HG03378 (cell line): ENCODE data around the gene FAM111B.
A peak's percentile ranks its signal among the peaks of the same experiment; 100 is the strongest.

Experiments
- ATAC-seq: cut with Tn5 transposase; IDR thresholded peaks from one replicate; pipeline ENCODE4 v1.9.1; 2021; ENCODE audit warnings: mild to moderate bottlenecking, moderate library complexity; ENCODE audit not compliant: unreplicated experiment

Gene FAM111B

DNA sequence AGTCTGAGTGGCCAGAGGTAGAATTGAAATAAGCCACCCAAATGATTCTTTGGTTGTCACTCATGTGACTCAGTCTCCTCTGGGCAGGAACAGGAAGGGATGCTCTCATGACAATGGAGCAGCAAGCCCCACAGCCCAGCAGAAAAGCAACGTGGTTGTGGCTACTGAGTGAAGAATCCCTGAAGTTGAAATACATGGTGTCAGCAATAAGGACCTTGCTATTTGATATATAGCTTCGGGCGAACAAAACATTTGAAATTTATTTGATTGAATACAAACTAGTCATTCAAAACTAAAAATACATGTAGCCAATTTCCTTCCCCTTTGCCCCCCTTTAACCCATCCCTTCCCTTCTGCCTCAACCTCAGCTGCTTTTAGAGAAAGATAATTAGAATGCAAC, 50.4 kb downstream of the FAM111B start:
- ATAC-seq: no peak

DNA sequence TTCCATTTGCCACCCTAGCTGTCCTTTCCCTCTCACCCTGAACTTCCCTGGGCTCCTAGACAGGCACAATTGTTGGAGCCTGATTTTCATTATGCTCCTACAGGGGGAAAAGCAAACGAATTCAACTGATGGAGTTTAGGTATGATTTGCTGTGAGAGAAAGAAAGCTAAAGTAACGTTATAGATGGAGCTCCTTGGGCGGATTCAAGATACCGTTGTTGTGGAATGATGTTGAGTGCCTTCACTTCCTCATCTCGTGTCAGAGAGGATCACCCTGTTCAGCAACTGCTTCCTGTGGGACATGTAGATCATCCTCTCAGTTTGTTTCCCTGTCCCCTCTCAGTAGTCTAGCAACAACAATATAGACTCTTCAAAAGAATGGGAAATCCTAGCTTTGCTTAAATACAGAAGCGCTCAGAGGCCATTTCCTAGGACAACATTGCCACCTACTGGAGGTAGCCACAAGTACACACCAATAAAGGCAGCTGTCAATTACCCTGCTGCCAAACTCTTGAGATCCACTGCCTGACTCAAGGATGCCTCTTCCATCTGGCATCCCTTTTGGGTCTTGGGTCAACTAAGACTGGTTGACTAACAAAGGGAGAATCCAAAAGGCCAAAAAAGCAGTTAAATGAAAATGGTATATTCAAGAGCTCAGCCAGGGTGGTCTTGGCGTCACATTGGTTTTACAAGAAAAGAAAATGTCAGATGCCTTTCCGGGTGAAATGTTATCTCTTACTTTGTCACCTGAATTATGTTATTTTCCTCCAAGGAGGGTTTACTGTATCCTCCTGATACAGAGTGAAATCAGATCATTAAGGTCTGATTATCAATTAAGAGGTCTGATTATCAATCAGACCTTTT, 51.4 kb downstream of the FAM111B start:
- ATAC-seq: peak; percentile 93

DNA sequence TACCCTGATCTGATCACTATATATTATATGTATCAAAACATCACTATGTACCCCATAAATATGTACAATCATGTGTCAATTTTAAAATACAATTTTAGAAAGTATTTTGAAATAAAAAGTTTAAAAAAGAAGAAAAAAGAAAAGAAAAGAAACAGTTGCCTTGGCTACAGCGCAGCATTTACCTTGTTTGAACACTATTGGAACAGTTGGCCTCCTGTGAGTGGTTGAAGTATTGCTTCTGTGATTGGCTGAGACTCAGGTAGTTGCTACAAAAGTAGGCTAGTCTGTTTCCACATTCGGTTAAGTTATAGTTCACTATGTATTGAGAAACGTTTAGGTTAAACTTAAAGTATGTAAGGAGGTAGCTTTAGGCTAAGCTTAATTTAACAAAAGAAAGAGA, 57.0 kb downstream of the FAM111B start:
- ATAC-seq: no peak

DNA sequence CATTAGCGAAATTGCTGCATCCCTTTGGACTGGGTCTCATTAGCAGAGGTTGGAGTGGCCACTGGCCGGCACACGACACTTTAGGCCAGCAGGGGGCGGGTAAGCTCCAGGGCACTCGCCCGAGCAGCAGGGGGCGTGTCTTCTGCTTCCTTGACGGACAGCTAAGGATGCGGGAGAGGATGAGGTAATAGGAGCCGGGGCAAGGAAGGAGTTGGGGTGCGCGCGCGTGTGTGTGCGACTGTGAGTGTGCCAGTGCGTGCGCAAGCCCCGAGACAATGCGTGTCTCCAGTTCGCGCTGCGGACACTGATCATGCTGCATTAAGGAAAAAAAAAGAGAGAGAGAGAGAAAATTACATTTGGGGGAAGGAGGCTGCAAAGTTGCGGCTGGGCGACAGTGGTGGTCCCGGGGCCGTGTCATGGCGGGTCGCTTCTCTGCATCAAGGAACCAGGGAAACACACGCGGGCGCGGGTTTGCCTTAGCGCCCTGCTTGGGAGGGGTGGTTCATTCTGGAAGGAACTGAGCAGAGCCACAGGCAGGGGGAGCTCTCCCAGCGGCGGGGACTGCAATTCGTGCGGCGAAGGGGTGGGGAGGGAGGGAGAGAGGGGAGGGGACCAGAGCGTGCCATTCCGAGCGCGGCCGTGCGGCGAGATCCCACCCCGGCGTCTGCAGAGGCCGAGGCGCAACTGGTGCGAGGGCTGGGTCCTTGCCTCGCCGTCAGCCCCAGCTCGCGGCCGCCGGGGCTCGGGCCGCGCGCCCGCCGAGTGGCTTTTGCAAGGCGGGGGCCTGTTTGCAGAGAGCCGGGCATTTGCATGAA, 64.7 kb downstream of the FAM111B start, which contains the start of gene DTX4:
Gene DTX4 (plus strand): TSS at position 625 of the 815 bp plus-strand sequence. CDS start 464 bp downstream, outside the sequence.
- peak; percentile 78 for ATAC-seq

DNA sequence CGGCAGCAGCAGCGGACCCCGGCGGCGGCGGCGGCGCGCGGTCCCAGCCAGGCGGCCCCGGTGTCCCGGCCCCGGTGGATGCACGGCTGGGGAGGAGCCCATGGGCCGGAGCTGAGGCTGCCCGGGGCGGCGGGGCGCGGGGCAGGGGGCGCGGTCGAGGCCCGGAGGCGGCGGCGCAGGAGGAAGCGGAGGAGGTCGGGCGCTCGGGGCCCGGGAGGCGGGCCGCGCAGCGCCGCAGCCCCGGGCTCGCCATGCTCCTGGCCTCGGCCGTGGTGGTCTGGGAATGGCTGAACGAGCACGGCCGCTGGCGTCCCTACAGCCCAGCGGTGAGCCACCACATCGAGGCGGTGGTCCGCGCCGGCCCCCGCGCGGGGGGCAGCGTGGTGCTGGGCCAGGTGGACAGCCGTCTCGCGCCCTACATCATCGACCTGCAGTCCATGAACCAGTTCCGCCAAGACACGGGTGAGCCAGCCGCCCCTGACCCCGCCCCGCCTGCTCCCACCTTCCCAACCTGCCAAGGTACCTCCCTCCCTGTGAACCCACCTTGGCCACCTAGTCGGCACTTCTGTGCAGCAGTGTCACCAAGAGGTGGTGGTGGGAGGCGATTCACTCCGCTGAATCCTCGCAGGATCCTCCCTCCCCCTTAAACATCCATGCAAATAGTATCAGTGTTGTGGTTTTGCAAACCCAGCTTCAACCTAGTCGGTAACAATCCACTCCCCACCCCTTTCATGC, 65.5 kb downstream of the FAM111B start:
- ATAC-seq: peak; percentile 48

DNA sequence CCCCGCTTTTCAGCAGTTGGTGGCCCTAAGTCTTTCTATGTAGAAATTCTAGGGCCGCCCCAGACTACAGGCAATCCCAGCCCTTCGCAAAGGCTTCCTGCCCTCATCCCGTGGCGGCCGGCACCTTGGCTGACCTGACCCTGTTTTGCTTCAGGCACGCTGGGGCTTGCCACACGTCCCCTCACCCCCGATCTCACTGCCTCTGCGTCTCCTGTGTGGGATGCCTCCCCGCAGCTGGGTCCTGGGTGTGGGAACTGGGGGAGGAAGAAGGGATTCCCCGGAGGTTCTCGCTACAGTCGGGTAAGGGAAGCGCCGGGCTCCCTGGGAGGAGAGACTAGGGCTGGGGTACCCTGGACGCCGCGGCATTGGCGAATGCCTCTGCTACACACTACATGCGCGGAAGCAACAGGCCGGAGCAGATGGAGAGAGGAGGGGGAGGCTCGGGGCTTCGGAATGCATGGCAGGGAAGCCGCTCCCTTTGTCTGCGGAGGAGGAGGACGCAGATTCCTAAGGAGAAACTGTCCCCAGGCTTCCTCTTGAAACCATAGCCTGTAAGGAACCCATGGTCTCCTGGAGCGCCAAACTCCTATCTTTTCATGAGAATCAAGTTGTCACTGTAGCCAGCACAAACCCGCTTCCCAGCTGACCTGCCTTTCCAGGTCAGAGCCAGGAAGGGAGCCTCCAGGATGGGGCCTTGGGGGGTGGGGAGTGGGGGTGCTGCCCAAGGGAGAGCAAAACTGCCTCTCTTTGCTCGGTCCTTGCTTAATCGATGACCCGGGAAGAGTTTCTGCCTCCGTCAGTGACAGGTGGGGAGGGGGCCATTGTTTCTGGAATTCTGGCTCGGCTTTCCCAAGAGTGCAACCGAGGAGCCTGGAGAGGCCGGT, 66.3 kb downstream of the FAM111B start:
- no peak for ATAC-seq

DNA sequence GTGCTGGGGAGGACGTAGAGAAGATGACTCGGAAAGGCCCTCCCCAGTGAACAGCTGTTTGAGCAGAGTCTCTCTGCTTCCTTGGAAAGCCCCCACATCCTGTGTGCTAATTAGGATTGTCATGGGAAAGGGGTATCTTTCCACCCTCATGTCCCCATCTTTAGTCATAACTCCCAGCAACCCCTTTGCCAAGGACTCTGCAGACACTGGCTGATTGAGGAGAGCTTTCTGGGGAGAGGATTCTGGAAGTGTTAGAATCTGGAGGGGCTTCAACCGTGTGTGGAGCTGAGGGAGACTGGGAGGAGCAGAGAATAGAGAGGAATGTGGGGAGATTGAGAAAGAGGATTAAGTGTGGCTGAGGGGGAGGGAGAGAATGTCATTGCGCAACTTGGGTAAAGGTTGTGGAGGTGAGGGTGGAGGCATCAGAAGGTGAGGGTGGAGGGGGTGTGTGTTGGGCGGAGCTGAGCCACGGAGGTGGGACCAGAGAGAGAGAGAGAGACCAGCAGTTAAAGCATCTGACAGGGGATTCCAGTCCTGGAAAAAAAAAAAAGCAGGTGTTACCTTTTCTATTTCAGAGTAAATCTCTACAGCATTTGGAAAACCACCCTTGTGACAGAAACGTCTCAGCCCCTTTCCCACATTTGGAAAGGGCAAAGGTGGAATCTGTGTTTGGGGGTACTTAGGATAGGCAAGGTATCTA, 67.1 kb downstream of the FAM111B start:
- no peak for ATAC-seq

DNA sequence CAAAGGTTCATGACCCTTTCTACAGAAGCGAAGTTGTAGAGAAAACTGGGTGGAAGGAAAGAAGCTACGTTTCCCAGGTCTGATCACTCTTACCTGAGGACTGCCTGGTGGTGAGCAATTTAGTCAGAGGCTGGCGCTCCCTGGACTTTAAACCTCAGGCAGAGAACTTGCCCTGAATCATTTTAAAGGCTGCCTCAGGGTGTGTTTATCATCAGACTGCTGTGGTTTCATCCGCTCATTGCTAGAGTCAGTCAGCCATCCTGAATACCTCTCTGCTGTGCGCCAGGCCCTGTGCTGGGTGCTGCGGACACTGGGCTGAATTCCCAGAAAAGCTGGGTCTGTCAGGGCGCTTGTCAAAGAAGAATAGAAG, 67.6 kb downstream of the FAM111B start:
- ATAC-seq: no peak

DNA sequence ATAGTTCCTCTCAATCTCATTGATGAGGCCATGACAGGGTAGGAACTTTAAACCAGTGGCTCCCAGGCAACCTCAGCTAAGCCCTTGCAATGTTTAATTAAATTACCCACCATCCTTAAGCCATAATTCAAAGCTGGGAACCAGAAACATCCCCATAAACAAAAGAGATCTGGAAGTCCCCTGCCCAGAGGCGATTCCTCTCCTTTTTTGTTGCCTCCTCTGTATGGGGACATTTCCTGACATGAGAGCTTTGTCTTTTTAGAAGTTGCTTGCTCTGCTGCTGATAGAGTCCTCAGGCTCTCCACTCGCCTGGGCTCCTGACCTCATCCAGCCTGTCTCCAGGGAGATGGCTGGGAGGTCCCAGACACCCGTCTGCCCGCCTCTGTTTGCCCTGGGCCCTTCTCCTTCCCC, 68.1 kb downstream of the FAM111B start:
- no peak for ATAC-seq

DNA sequence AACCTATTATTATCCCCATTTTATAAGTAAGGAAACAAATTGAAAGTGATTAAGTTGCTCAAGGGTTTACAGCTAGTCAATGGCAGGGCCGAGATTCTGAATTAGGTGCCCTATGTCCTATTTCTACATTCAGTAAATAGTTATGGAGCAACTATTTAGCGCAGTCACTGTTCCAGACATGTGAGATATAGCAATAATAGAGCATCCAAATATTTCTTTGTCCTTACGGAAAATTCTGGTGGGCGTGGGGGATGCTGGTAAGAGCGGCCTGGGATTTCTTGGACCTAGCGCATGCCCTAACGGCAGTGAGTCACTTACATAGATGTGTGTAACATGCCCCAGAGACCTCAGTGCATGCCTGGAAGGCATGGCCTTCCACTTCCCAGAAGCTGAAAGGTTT, 69.3 kb downstream of the FAM111B start:
- no peak for ATAC-seq
